GM21526 (cell line): ENCODE measurements around the gene PLB1.
"Not testable (repeated sequence)": the region's sequence is repeated elsewhere in the genome, so short reads cannot be mapped to it uniquely, and the experiment has no call there.

Experiments
- ATAC-seq: cut with Tn5 transposase; IDR thresholded peaks from one replicate; pipeline ENCODE4 v1.9.1; 2021; ENCODE audit warnings: moderate library complexity; ENCODE audit not compliant: unreplicated experiment, low FRiP score

PLB1 gene

GRCh38 chr2:28527196-28527595, 31.3 kb downstream of the PLB1 start:
- no peak for ATAC-seq

- no peak for ATAC-seq
Observed at GRCh38 chr2:28528206-28528605, 32.3 kb downstream of the PLB1 start.

- ATAC-seq: no peak
Observed at GRCh38 chr2:28530782-28531181, 34.9 kb downstream of the PLB1 start.

- no peak for ATAC-seq
Observed at GRCh38 chr2:28532399-28532798, 36.5 kb downstream of the PLB1 start.

GRCh38 chr2:28533044-28533680, 37.3 kb downstream of the PLB1 start:
- no peak for ATAC-seq

GRCh38 chr2:28534817-28535216, 39.0 kb downstream of the PLB1 start:
- no peak for ATAC-seq

GRCh38 chr2:28538134-28538533, 42.3 kb downstream of the PLB1 start:
- ATAC-seq: no peak

- no peak for ATAC-seq
Observed at GRCh38 chr2:28538652-28539051, 42.8 kb downstream of the PLB1 start.

GRCh38 chr2:28539118-28539541, 43.3 kb downstream of the PLB1 start:
- no peak for ATAC-seq

GRCh38 chr2:28543316-28544035, 47.6 kb downstream of the PLB1 start:
- ATAC-seq: no peak

- no peak for ATAC-seq
Observed at GRCh38 chr2:28544036-28544346, 48.1 kb downstream of the PLB1 start.

- no peak for ATAC-seq
Observed at GRCh38 chr2:28544405-28544921, 48.6 kb downstream of the PLB1 start.

- no peak for ATAC-seq
Observed at GRCh38 chr2:28544922-28545589, 49.2 kb downstream of the PLB1 start.

GRCh38 chr2:28545590-28546200, 49.8 kb downstream of the PLB1 start:
- no peak for ATAC-seq

- no peak for ATAC-seq
Observed at GRCh38 chr2:28546242-28546641, 50.4 kb downstream of the PLB1 start.

GRCh38 chr2:28547223-28547860, 51.5 kb downstream of the PLB1 start:
- no peak for ATAC-seq

GRCh38 chr2:28547906-28548600, 52.2 kb downstream of the PLB1 start:
- ATAC-seq: no peak

GRCh38 chr2:28550345-28550744, 54.5 kb downstream of the PLB1 start:
- ATAC-seq: not testable (repeated sequence)

GRCh38 chr2:28552045-28552823, 56.4 kb downstream of the PLB1 start:
- no peak for ATAC-seq
